ENCODE data around the gene PRAC2. TPM values are rescaled to one million over a fixed set of nuclear protein-coding genes. Genes with fewer than 3 reads are reported as not detected.

PRAC2 gene
- total RNA-seq, 1 donor = not detected

DNA sequence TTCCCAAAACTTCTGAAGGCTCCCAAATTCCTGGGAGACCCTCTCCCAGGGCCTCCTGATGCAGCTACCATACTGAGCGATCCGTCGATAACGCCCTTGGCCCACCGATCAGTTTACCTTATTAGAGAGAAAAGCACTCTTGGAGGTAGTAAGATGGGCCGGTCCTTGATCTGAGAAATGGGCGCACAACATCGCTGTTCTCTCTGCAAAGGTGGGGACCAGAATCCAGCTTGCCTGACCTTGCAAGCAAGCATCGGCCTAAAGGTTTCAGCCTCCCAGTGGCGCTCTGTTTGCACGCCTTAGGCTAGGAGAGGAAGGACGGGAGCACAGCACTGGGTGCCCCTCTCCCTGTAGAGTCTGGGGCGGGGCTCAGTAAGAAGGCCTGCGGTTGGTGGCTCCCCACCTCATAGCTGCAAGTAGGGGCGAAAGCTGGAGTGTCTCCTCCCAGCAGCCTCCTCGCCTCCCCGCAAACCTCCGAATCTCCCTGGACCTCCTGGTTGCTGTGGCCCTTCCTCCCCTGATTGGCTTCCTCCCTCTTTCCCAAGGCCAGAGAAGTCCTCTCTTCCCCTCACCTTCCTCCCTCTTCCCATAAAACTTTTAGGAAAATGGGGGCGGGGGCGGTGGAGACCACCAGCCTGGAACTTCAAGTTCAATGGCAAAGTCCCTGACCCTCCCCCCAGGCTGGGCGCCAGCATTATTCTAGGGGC lies 631 bp upstream of the PRAC2 start, which contains the start of gene PRAC1:
PRAC1 (minus strand) TSS at position 318 of the 707 bp plus-strand sequence; CDS start at position 192, 126 bp downstream.
- no peak within 1 kb of the TSS for H3K4me3 ChIP-seq (ENCODE audit: low read depth, low read length)
- TF ChIP-seq, protein P1, sequence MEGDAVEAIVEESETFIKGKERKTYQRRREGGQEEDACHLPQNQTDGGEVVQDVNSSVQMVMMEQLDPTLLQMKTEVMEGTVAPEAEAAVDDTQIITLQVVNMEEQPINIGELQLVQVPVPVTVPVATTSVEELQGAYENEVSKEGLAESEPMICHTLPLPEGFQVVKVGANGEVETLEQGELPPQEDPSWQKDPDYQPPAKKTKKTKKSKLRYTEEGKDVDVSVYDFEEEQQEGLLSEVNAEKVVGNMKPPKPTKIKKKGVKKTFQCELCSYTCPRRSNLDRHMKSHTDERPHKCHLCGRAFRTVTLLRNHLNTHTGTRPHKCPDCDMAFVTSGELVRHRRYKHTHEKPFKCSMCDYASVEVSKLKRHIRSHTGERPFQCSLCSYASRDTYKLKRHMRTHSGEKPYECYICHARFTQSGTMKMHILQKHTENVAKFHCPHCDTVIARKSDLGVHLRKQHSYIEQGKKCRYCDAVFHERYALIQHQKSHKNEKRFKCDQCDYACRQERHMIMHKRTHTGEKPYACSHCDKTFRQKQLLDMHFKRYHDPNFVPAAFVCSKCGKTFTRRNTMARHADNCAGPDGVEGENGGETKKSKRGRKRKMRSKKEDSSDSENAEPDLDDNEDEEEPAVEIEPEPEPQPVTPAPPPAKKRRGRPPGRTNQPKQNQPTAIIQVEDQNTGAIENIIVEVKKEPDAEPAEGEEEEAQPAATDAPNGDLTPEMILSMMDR (IDR thresholded peaks at IDR 0.05; ENCODE audit: insufficient read depth, low read length) = no peak
- DNase-seq (ENCODE audit: low read depth) = no peak

DNA sequence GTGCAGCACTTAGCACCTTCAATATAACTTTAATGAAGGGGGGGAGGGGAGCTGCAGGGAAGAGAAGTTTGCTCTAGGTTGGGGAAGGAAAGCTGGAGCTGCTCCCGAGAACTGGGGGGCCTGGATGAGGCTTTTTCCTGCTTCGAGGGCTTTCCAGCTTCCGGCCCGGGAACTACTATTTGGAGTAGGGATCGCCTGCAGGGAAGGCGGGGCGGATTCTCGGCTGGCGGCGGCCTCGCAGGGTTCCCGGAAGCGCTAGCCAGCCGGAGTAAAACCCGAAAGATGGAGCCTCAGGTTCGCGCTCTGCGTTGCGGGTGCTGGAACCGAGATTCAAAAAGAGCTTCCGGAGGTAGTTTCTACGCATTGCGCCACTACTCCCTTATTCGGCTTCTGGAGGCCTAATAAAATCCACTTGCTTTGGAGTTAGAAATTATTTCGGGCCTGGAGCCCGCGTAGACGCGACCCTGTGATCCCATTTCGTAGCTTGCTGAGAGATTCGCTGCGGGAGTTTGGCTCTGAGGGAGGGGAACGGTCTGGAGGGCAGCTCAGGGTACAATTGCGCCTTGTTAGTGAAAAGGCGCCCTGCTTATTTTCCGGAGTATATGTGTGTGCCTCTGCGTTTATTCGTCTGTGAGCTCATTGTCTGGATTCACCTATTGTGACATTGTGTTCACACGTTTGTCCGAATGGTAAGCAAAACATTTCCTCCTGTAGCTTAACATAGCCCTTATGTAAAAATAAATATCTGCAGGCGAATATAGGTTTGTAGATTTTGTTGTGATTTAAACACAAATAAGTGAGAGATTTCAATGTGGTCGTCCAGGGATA lies 652 bp downstream of the PRAC2 start:
- H3K4me3 ChIP-seq (ENCODE audit: low read depth, low read length) = no peak overlapping the region
- TF ChIP-seq, protein P1 (IDR thresholded peaks at IDR 0.05; ENCODE audit: insufficient read depth, low read length) = no peak
- no peak for DNase-seq (ENCODE audit: low read depth)

DNA sequence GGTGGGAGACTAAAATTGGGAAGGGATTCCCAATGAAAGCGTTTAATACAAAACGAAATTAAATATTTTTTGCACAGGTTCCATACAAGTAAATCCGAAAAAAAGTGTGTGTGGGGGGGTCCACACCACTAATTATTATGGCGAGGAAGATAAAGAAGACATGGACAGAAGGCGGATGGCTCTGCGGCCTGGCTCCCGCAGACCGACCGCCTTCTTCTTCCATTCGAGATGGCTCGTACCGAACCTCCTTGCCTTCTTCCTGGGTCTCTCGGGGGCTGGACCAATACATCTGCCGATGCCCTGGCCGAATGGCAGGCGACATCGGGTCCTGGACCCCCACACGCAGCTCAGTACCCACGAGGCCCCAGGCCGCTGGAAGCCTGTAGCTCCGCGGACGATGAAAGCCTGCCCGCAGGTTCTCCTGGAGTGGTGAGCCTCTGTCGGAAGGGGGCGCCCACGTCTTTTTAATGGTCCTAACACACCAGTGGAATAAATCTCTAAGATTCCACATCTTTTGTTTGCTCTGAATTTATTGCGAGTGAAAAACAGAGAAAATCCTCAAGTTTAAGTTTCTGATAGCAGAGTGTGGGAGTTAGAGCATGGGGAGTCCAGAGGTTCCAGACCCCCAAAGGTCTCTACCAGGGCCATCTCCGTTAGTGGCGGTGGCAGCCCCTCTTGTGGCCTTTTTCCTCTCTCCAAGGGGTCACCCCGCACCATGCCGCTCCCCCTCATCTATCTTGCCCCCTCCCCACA lies 1.4 kb downstream of the PRAC2 start:
- H3K4me3 ChIP-seq (ENCODE audit: low read depth, low read length) = no peak overlapping the region
- peak; percentile 79 for DNase-seq (ENCODE audit: low read depth)
- TF ChIP-seq, protein P1 (IDR thresholded peaks at IDR 0.05; ENCODE audit: insufficient read depth, low read length) = peak; percentile 83

DNA sequence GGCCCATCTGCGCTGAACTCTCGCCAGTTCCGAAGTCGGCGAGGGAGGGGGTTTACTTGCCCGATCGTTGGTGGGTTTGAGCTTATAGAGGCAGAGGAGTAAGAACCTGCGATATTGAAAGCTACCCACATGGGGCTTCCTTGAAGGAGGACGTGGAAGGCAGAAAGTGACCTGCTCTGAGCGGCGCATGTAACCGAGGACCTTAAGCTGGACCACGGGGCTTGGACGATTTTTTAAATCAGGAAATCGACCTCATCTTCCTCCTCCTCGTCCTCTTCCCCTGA lies 2.0 kb downstream of the PRAC2 start:
- TF ChIP-seq, protein P1 (IDR thresholded peaks at IDR 0.05; ENCODE audit: insufficient read depth, low read length) = no peak
- DNase-seq (ENCODE audit: low read depth) = no peak
- H3K4me3 ChIP-seq (ENCODE audit: low read depth, low read length) = no peak overlapping the region

DNA sequence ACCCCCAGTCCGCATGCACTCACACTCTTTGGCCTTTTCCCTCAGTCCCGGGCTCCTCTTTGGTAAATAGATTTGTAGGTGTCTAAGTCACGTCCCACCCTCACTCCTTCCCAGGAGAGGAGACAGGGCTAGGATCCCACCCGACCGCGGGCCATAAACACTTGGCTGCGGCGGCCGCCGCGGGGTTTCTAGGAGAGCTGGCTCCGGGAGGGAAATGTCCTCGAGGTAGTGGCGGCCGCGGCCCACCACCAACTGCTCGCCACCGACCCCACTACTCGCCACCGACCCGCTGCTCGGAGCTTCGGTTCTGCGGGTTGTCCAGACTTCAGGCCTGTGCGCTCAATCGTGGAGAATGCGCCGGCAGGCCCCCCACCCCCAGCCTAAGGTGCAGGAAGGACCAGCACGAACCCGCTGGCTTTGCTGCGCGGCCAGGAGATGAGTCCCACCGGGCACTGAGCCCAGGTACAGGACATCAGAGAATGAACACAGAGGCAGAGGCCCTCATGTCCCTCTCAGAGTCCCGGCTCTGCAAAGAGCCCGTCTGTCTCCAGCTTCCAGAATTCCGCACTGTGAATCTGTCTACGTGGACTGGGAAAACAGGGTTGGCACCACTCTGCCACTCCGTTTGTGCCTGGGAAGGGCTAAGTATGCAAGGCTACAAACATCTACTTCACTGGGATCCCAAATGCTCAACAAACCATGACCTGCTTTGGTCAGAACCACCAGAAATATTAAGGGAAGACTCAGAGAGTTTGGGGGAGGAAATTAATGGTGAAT lies 2.5 kb downstream of the PRAC2 start:
- no peak overlapping the region for H3K4me3 ChIP-seq (ENCODE audit: low read depth, low read length)
- DNase-seq (ENCODE audit: low read depth) = no peak
- TF ChIP-seq, protein P1 (IDR thresholded peaks at IDR 0.05; ENCODE audit: insufficient read depth, low read length) = no peak
